ENCODE results near the gene PPP1R1B.

The PPP1R1B gene

GRCh38 chr17:39617446-39618245, 9.1 kb upstream of the PPP1R1B start:
- peak; percentile 48 for DNase-seq

DNA sequence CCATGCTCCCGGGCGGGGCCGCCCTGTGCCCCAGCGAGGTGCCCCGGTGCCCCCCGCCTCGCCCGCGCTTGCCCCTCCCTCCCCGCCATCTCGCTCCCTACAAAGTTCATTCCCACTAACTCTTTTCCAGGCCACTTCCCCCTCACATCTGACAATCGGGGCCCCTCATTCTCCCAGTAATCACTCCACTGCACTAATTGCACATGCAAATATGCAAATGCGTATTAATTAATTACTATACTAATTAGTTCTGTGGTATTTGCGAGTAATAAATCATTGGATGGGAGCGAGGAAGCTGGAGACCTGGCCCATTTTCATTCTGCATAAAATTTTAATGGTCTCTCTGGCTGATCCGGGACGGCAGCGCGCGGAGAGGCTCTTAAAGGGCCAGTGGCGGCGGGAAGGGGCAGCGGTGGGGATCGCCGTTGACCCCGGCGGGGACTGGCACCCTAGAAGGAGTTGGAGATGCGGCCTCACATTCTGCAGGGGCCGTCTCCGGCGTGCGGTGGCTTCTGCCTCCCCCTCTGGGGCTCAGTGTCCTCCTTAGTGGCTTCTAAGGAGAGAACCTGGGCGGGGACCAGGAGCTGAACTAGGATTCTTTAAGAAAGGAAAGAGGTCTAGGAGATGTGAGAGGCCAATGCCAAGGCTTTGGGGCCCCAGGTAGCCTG, 8.4 kb upstream of the PPP1R1B start:
- DNase-seq, result no peak

DNA sequence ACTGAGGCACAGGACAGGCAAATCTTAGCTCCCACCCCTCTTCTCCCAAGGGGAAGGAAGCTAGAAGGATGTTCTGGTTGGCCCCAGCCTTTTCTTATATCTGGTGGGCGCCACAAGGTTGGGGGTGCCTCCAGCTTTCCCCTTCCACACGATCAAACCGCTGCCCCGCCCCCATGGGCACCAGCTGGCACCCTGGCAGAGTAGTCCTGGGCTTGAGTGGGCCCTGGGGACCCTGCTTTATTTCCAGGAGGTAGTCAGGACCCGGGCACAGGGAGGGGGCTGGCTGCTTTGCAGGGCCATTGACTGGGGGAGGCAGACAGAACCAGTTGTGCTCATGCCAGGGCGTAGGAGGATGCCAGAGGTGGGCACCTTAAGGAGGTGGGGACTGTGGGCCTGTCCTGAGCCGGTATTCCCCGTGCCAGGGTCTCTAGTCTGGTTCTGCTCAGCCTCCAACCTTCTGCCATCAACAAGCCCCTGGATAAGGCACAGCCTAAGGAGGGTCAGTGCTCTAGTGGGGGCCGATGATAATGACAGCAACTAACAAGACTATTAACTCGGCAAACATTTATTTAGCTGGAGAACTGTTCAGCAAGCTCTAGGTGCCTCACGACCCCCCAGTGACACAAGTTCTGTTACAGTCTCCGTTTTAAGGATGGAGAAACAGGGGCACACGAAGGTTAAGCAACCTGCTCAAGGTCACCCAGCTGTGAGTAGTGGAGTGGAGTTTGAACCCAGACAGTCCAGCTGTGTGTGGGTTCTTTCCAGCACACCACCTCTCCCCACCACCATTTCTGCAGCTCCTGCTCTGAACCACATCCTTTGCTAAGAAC, 7.6 kb upstream of the PPP1R1B start:
- no peak for DNase-seq

DNA sequence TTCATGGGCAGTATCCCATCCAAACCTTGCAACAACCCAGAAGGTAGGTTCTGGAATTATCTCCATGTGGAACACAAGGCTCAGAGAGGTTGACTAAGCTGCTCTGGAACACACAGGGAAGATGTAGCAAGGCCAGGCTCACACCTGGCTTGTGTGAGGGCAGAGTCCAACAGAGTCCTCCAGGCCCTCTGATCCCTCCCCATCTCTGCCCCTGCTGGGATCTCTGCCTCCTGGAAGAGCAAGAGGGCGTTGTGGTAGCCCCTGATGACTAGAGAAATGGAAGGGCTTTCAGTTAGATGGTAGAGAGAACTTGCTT, 7.0 kb upstream of the PPP1R1B start:
- no peak for DNase-seq

DNA sequence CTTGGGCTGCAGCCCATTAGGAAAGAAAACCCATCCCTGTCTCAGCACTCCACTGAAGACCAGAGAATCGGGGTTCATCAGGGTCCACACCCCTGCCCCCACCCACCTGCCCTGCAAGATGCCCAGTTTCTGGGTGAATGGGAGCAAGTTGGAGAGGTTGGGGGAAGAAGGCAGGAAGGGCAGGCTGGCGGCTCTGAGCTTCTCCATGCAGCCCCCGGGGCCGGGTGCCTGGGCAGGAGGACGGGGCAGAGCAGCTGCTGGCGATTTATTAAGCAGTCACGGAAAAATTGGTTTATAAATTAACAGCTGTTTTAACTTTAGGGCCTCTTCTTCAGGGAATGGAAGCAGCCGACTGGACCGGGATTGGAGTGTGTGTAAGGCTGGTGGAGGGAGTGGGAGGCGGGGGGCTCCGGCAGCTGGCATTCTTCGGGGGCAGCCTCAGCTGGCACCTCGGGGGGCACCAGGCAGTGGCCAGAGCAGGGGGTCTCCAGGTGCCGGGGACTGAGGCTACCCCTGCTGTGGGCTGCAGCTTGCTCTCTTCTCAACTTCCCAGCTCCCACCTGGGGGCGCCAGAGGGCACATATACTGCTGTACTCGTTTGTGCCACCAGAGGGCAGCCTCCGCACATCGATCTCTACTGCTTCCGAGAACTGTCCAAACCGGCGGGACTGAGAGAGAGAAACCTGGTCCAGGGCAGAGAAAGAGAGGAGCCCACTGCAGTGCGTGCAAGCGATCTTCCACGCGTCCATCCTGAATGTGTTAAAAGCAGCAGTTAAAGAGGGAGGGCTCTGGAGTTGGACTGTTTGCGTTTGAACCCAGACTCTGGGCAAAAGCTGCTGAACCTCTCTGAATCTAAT, 5.0 kb upstream of the PPP1R1B start:
- DNase-seq, result peak; percentile 69

DNA sequence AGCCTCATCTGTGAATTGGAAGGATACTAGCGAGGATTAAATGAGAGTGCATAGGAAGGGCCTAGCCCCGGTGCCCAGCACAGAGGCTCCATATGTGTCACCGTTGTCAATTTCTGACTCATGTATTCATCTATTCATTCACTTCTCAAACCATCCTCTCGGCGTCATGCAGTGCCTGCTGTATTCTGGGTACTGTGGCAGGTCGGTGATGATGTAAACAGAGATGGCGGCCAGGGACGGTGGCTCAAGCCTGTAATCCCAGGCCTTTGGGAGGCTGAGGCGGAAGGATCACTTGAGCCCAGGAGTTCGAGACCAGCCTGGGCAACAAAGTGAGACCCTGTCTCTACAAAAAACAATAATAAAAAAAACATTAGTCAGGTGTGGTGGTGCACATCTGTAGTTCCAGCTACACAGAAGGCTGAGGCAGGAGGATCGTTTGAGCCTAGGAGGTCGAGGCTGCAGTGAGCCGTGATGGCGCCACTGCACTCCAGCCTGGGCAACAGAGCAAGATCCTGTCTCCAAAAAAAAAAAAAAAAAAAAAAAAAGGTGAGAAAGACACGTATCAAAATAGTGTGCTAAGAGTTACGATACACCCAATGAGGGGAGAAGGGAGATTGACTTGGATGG, 4.3 kb upstream of the PPP1R1B start:
- DNase-seq, result no peak

- DNase-seq, result peak; percentile 43
Observed at GRCh38 chr17:39623356-39623950, 3.3 kb upstream of the PPP1R1B start.

- DNase-seq, result no peak
Observed at GRCh38 chr17:39624313-39624712, 2.4 kb upstream of the PPP1R1B start.

- no peak for DNase-seq
Observed at GRCh38 chr17:39625198-39625785, 1.5 kb upstream of the PPP1R1B start.

DNA sequence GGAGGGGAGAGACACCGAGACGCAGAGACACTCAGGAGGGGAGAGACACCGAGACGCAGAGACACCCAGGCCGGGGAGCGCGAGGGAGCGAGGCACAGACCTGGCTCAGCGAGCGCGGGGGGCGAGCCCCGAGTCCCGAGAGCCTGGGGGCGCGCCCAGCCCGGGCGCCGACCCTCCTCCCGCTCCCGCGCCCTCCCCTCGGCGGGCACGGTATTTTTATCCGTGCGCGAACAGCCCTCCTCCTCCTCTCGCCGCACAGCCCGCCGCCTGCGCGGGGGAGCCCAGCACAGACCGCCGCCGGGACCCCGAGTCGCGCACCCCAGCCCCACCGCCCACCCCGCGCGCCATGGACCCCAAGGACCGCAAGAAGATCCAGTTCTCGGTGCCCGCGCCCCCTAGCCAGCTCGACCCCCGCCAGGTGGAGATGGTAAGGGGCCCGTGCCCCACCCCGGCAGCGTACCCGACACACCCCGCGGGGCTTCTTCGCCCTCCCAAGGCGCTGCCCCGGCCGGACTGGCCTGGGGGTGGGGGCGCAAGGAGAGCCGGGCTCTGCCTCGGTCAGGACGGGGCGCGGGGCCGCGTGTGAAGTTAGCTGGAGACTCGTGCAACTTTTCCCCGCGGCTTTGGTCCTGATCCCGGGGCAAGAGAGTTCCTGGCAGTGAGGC, 427 bp downstream of the PPP1R1B start:
- no peak for DNase-seq

DNA sequence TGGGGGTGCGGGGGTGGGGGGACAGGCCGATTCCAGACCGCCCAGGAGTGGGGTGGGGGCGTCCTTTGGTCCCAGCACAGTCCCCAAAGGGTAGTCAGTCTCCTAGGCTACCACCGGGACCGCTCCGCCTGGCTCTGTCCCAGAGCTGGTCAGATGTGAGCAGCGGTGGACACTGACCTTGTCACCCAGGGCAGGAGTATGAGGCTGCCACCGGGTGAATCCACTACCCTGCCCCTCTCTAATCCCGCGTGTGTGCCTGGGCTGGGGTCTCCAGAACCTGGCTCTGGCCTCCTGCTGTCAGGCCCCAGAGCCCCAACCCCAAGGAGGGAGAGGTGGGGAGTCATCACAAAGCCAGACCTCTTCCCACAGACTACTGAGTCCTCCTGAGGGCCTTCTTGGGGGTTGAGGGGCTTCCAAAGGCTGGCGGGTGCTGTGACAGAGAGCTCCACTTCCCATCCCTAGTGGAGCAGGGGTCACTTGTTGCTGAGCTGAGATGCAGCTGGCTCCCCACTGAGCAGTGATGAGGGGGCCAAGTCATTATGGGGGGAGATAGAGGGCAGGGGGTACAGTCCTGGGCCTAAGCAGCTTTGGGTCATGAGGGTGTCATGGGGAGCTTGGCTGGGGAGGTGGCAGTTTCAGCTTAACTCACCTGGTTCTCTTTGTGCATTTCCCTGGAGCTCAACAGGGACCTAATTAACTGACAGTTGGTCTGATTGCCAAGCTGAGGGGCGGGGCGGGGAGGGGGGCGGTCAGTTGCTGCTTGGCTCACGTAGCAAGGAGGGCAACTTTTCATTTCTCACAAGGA, 1.2 kb downstream of the PPP1R1B start:
- no peak for DNase-seq

DNA sequence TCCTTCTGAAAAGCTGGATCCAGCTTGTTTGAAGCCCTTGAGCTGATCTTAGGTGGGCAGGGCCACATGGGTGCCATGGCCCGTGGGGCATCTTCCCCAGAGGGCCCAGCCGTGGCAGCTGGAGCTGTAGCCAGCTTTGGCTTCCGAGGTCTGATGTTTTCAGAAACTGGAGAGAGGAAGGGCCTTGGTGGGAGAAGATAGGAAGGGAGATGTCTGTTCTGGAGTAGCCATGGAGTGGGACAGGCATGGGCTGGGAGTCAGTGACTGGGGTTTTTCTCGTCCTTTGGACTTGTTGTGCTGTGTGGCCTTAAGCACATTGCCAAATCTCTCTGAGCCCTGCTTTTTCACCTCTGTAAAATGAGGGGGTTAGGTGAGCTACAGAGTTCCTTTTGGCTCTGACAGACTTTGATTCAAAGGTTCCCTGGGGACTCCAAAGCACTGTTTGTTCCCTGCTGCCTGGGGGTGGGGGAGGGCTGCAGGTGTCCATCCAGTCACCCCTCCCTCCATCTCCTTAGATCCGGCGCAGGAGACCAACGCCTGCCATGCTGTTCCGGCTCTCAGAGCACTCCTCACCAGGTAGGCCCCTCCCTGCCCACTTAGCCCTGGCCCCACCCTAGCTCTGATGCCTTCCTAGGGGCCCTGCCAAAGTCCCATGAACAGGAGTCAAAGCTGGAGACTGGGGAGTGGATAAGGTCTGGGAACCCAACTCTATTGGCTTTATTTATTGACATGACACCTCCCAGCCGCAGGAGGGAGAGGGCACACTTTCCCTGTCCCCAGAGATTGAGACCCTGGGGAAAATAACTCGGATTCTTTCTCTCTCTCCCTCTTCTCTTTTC, 2.1 kb downstream of the PPP1R1B start:
- DNase-seq, result no peak

GRCh38 chr17:39629494-39629880, 2.7 kb downstream of the PPP1R1B start:
- DNase-seq, result no peak

DNA sequence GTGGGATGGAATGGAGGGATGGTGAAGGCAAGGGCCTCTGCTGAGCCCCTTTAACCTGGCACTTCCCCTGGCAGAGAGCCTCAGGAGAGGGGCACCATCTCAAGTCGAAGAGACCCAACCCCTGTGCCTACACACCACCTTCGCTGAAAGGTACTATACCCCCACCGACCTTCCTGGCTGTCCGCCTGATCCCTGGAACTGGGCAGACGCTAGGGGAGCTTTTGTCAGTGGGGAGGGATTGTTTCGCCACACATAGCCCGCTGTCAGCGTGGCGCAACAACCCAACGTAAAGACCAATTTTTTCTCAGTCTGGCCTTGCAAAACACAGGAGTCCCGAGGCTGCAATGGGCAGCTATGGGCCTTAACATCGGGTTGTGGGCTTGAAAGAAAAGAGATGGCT, 3.1 kb downstream of the PPP1R1B start:
- no peak for DNase-seq

DNA sequence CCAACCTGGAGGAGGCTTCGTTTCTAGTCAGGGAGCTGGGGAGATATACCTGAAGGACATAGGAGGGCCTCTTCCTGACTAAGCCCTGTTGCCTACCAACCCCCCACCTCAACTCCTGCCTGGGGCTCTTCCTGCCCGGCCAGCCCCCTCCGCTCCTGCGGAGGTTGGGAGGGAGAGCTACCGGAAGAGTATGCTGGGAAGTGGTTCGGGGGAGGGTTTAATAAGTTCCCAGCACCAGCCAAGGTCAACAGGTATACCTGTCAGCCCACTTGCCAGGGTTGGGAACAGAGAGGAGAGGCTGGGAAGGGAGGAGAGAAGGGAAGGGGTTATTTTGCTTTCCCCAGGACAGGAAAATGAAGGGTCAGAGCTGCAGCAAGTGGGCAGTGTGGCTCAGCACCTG, 4.7 kb downstream of the PPP1R1B start:
- DNase-seq, result no peak

DNA sequence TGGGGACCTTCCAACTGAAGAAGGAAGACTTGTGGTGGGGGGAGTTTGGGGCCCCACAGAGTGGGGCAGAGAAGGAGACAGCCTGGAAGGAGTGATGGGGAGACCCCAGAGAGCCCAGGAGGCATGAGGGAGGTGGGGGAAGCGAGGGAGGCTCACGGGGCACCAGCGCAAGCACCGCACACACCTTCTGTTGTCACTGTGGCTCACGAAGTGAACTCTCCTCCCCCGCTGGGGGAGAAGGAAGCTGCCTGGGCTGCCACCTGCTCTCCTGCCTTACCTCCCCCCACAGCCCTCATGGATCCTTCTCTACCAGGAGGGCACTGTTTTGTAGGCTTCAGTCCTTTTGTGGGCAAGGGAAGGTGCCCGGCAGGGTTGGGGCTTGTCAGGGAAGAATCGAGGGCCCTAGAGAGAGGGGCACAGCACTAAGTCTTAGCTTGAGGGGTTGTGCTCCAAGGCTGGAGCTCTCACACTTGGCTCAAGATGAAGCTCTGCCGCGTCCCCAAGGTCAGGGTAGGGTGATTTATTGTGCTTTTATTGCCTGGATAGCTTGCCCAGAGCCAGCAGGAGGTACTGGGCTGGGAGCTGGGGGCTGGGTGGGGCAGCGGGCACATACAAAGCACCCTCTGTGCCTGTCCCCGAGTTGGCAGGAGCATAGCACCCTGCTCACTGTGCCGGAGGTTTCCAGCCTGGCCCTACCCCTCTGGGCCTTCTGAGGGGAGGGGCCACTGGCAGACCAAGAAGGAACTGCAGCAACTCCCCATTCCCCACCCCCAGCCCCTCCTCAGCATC, 5.6 kb downstream of the PPP1R1B start:
- DNase-seq, result no peak

- DNase-seq, result no peak
Observed at GRCh38 chr17:39633570-39634183, 6.9 kb downstream of the PPP1R1B start.

Data from fibroblast of skin of abdomen (primary cell).